Measurements from ENCODE around the gene CDH23.

The CDH23 gene

GRCh38 chr10:71589617-71590551 lies 193.2 kb downstream of the CDH23 start:
- H3K4me3 ChIP-seq (ENCODE audit: low read length), result no peak overlapping the region
- no peak for DNase-seq (ENCODE audit: low read depth)
- TF ChIP-seq, protein P1, sequence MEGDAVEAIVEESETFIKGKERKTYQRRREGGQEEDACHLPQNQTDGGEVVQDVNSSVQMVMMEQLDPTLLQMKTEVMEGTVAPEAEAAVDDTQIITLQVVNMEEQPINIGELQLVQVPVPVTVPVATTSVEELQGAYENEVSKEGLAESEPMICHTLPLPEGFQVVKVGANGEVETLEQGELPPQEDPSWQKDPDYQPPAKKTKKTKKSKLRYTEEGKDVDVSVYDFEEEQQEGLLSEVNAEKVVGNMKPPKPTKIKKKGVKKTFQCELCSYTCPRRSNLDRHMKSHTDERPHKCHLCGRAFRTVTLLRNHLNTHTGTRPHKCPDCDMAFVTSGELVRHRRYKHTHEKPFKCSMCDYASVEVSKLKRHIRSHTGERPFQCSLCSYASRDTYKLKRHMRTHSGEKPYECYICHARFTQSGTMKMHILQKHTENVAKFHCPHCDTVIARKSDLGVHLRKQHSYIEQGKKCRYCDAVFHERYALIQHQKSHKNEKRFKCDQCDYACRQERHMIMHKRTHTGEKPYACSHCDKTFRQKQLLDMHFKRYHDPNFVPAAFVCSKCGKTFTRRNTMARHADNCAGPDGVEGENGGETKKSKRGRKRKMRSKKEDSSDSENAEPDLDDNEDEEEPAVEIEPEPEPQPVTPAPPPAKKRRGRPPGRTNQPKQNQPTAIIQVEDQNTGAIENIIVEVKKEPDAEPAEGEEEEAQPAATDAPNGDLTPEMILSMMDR (IDR thresholded peaks at IDR 0.05; ENCODE audit: insufficient read depth, low read depth, low read length, missing control alignments), result no peak

DNA sequence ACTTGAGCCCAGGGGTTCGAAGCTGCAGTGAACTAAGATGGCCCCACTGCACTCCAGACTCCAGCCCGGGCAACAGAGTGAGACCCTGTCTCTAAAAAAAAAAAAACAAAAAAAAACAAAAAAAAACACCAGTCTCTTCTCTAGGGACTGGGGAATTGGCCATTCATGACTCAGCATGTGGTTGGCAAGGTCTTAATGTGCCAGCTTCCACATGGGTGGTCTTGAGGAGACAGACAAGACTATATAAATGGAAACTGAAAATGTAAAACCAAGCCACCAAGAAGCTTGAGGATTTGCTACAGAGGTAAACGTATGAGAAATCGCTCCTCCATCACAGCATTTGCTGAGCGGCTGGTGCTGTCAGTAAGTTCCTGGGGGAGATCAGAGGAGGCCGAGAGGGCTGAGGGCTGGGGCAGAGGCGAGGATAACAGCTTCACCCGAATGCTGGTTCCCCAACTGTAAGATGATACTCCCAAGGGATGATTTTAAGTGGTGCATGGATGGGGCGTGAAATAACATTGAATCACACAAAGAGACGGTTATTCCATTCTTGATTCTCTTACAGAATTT lies 194.1 kb downstream of the CDH23 start:
- TF ChIP-seq, protein P1 (IDR thresholded peaks at IDR 0.05; ENCODE audit: insufficient read depth, low read depth, low read length, missing control alignments), result no peak
- no peak overlapping the region for H3K4me3 ChIP-seq (ENCODE audit: low read length)
- no peak for DNase-seq (ENCODE audit: low read depth)

DNA sequence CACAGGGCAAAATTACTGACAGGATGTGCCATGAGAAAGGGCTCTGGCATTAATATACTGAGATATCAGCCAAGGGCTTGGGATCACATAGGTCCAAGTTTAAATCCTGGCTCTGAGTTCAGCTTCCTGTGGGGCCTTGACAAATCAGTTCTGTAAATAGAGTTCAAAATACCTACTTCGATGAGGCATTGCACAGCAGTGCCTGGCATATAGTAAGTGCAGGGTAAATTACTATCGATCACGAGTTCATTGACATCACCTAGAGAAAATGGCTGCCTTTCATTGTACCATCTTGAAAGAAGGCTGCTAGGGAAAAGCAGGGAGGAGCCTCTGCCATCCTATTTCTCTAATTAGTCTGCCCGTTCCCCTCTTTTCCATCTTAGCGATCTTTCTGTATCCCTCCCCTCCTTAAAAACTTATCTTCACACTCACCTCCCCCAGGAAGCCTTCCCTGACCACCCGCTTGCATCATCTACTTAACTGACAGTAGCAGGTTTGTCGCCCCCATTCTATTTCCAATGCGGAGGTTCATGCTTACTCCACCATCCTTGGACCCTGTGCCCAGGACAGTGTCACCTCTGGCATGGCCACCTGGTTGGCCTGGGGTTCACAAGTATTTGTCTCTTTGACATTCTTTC lies 198.3 kb downstream of the CDH23 start:
- TF ChIP-seq, protein P1 (IDR thresholded peaks at IDR 0.05; ENCODE audit: insufficient read depth, low read depth, low read length, missing control alignments), result no peak
- no peak for DNase-seq (ENCODE audit: low read depth)

DNA sequence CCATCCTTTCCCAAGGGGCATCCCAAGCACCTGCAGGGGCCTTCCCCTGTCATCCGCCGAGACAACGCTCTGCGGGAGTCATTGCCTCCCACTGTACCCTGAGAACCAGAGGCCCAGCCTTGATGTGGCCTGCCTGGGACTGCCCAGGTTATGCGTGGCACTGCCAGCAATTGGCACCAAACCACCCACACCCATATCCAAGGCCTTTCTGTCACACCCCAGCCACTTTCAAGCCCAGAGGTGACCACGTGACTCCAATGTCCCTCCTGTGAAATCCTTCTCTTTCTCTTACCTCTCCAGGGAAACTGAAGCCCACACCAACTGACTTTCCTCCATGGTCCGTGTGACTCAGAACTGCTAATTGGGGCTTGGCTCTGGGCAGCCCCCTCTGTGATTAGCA lies 198.9 kb downstream of the CDH23 start:
- TF ChIP-seq, protein P1 (IDR thresholded peaks at IDR 0.05; ENCODE audit: insufficient read depth, low read depth, low read length, missing control alignments), result no peak
- no peak for DNase-seq (ENCODE audit: low read depth)
- no peak overlapping the region for H3K4me3 ChIP-seq (ENCODE audit: low read length)

More for the DNA sequence above, 198.3 kb downstream of the CDH23 start:
- no peak overlapping the region for H3K4me3 ChIP-seq (ENCODE audit: low read length)

- TF ChIP-seq, protein P1 (IDR thresholded peaks at IDR 0.05; ENCODE audit: insufficient read depth, low read depth, low read length, missing control alignments), result no peak
- DNase-seq (ENCODE audit: low read depth), result no peak
Measured at GRCh38 chr10:71596127-71596526, 199.4 kb downstream of the CDH23 start.

DNA sequence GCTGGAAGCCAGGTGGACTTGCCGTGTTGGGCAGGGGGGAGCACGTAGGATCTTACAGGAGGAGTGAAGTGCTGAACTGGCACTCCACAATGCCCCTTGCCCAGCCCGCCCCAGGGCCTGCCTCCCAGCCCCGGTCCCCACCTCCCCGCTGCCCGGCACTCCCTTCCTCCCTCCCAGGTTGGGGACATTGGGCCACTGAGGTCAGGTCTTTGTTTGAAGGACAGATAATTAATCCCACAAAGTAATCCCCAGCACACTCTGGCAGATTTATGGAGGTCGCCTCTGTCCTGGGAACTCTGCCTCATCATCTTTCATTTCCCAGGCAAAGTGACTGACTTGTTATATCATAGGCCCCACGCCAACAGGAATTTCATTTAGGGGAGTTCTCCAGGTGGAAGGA lies 200.0 kb downstream of the CDH23 start:
- TF ChIP-seq, protein P1 (IDR thresholded peaks at IDR 0.05; ENCODE audit: insufficient read depth, low read depth, low read length, missing control alignments), result no peak
- H3K4me3 ChIP-seq (ENCODE audit: low read length), result no peak overlapping the region
- DNase-seq (ENCODE audit: low read depth), result no peak

More at GRCh38 chr10:71596127-71596526, 199.4 kb downstream of the CDH23 start:
- H3K4me3 ChIP-seq (ENCODE audit: low read length), result no peak overlapping the region

Data from epithelial cell of esophagus (primary cell).